ENCODE measurements around the gene ADAMTS3.

ADAMTS3 gene

GRCh38 chr4:72323227-72323626 lies 245.8 kb downstream of the ADAMTS3 start:
- Histone ChIP-seq H3K9me3 (ENCODE audit: severe bottlenecking) (no peaks in the 10 kb centered on the region), H3K4me3 (ENCODE audit: low read depth, low read length) (no peak overlapping the region), H3K27ac (no peak overlapping the region), H3K36me3 (no peaks in the 10 kb centered on the region), H3K27me3 (ENCODE audit: insufficient read depth, low read depth, severe bottlenecking) (no peaks in the 10 kb centered on the region)
- no peak for TF ChIP-seq CTCF (IDR thresholded peaks at IDR 0.05; ENCODE audit: low read depth, low read length)
- no peak for DNase-seq

GRCh38 chr4:72320223-72320948 lies 248.6 kb downstream of the ADAMTS3 start:
- no peak for TF ChIP-seq CTCF (IDR thresholded peaks at IDR 0.05; ENCODE audit: low read depth, low read length)
- no peak for DNase-seq
- Histone ChIP-seq H3K27ac (no peak overlapping the region), H3K27me3 (ENCODE audit: insufficient read depth, low read depth, severe bottlenecking) (no peaks in the 10 kb centered on the region), H3K36me3 (no peaks in the 10 kb centered on the region), H3K9me3 (ENCODE audit: severe bottlenecking) (no peaks in the 10 kb centered on the region), H3K4me3 (ENCODE audit: low read depth, low read length) (no peak overlapping the region)

- no peaks in the 10 kb centered on the region for H3K9me3 ChIP-seq (ENCODE audit: severe bottlenecking)
- no peak for TF ChIP-seq CTCF (IDR thresholded peaks at IDR 0.05; ENCODE audit: low read depth, low read length)
- H3K4me3 ChIP-seq (ENCODE audit: low read depth, low read length) = no peak overlapping the region
- no peaks in the 10 kb centered on the region for H3K27me3 ChIP-seq (ENCODE audit: insufficient read depth, low read depth, severe bottlenecking)
- H3K36me3 ChIP-seq = no peaks in the 10 kb centered on the region
- no peak overlapping the region for H3K27ac ChIP-seq
- DNase-seq = no peak
Observed at GRCh38 chr4:72319601-72320021, 249.4 kb downstream of the ADAMTS3 start.

- Histone ChIP-seq H3K27me3 (ENCODE audit: insufficient read depth, low read depth, severe bottlenecking) (no peaks in the 10 kb centered on the region), H3K9me3 (ENCODE audit: severe bottlenecking) (no peaks in the 10 kb centered on the region), H3K27ac (no peak overlapping the region), H3K4me3 (ENCODE audit: low read depth, low read length) (no peak overlapping the region), H3K36me3 (no peaks in the 10 kb centered on the region)
- no peak for TF ChIP-seq CTCF (IDR thresholded peaks at IDR 0.05; ENCODE audit: low read depth, low read length)
- DNase-seq = no peak
Observed at GRCh38 chr4:72318421-72319170, 250.4 kb downstream of the ADAMTS3 start.

GRCh38 chr4:72314869-72315268 lies 254.2 kb downstream of the ADAMTS3 start:
- H3K9me3 ChIP-seq (ENCODE audit: severe bottlenecking) = no peaks in the 10 kb centered on the region
- TF ChIP-seq CTCF (IDR thresholded peaks at IDR 0.05; ENCODE audit: low read depth, low read length) = no peak
- H3K27ac ChIP-seq = no peak overlapping the region
- no peak overlapping the region for H3K4me3 ChIP-seq (ENCODE audit: low read depth, low read length)
- no peak for DNase-seq
- H3K36me3 ChIP-seq = no peaks in the 10 kb centered on the region
- H3K27me3 ChIP-seq (ENCODE audit: insufficient read depth, low read depth, severe bottlenecking) = no peaks in the 10 kb centered on the region

Data from WERI-Rb-1 (cell line).